K562 (cell line): ENCODE measurements around the gene SNCB. TPM values are rescaled to one million over a fixed set of nuclear protein-coding genes. Genes with fewer than 3 reads are reported as not detected.

Experiments
- CXXC5 ChIP-seq: fragments of 250-450 bp; sonication (Bioruptor Pico); IDR thresholded peaks from 2 replicates; pipeline ENCODE4 v1.8.0; 2022; ENCODE audit warnings: inconsistent platforms, mild to moderate bottlenecking, moderate library complexity
- DACH1 ChIP-seq: fragments of 450-650 bp; IDR thresholded peaks from 2 replicates; pipeline ENCODE4 v1.6.1; 2018; ENCODE audit not compliant: partially characterized antibody
- ETV5 ChIP-seq: sonication (generic); formaldehyde crosslinking; IDR thresholded peaks from 2 replicates; pipeline ENCODE4 v1.4.0; 2020; ENCODE audit warnings: low read depth, mild to moderate bottlenecking, missing genetic modification reagents
- HDAC8 ChIP-seq: fragments of 450-650 bp; IDR thresholded peaks from 2 replicates; pipeline ENCODE4 v1.6.1; 2016; ENCODE audit warnings: mild to moderate bottlenecking, missing genetic modification characterization, moderate library complexity, missing compliant biosample characterization
- HMBOX1 ChIP-seq: sonication (generic); IDR thresholded peaks from 2 replicates; pipeline ENCODE4 v1.6.1; 2016
- KHSRP ChIP-seq: fragments of 450-650 bp; IDR thresholded peaks from 2 replicates; pipeline ENCODE4 v1.6.1; 2017
- NFYB ChIP-seq: IDR thresholded peaks from 2 replicates; pipeline ENCODE4 v1.6.1; 2011; ENCODE audit warnings: mild to moderate bottlenecking, moderate library complexity; ENCODE audit not compliant: insufficient read length; ENCODE audit errors: extremely low read depth
- PCBP2 ChIP-seq: fragments of 200-400 bp; formaldehyde crosslinking; IDR thresholded peaks from 2 replicates; pipeline ENCODE4 v1.6.1; 2018; ENCODE audit warnings: low read length, low read depth, mild to moderate bottlenecking, moderate library complexity; ENCODE audit not compliant: poor library complexity, severe bottlenecking
- SUPT5H ChIP-seq: fragments of 450-650 bp; IDR thresholded peaks from 2 replicates; pipeline ENCODE4 v1.6.1; 2016
- YY1 ChIP-seq, 3 experiments: IDR thresholded peaks; 2 replicates each; pipeline ENCODE4 v1.6.1; 2011; ENCODE audit warnings: low read length in 2 of 3, mild to moderate bottlenecking in 2 of 3, moderate library complexity in 2 of 3, borderline replicate concordance in 1 of 3, control low read depth in 1 of 3, low read depth in 1 of 3; ENCODE audit not compliant: insufficient read depth in 3 of 3, insufficient replicate concordance in 2 of 3, control insufficient read depth in 1 of 3, insufficient read length in 1 of 3; ENCODE audit errors: extremely low read depth in 1 of 3
- ZC3H4 ChIP-seq: sonication (generic); formaldehyde crosslinking; IDR thresholded peaks from 2 replicates; pipeline ENCODE4 v1.9.0; 2021; ENCODE audit warnings: missing genetic modification reagents, borderline replicate concordance
- ZNF212 ChIP-seq: fragments of 450-650 bp; formaldehyde crosslinking; IDR thresholded peaks from 2 replicates; pipeline ENCODE4 v1.4.0; 2020; ENCODE audit warnings: mild to moderate bottlenecking
- ZNF311 ChIP-seq: fragments of 250-450 bp; sonication (Bioruptor Pico); IDR thresholded peaks from 2 replicates; pipeline ENCODE4 v1.4.0; 2020; ENCODE audit warnings: mild to moderate bottlenecking, moderate library complexity
- ZNF436 ChIP-seq: fragments of 250-450, 450-650 bp; sonication (Bioruptor Pico); formaldehyde crosslinking; IDR thresholded peaks from 2 replicates; pipeline ENCODE4 v1.7.0; 2020; ENCODE audit warnings: mild to moderate bottlenecking
- ZNF589 ChIP-seq: fragments of 200-800 bp; sonication (Bioruptor generic); IDR thresholded peaks from 2 replicates; pipeline ENCODE4 v1.6.1; 2016; ENCODE audit warnings: low read depth, missing genetic modification characterization, missing compliant biosample characterization
- ZNF764 ChIP-seq: fragments of 250-450 bp; sonication (Bioruptor Pico); IDR thresholded peaks from 2 replicates; pipeline ENCODE4 v1.4.0; 2020; ENCODE audit warnings: low read depth, mild to moderate bottlenecking, moderate library complexity
- ZSCAN32 ChIP-seq: fragments of 450-650 bp; formaldehyde crosslinking; IDR thresholded peaks from 2 replicates; pipeline ENCODE4 v1.4.0; 2020; ENCODE audit warnings: mild to moderate bottlenecking, moderate library complexity
- polyA plus RNA-seq, 8 experiments: library from polyadenylated mRNA; depleted of rRNA in 4 of 8; stranded (reverse) in 5 of 8; unstranded in 3 of 8; fragments of >200 nt; fragmentation: Nextera tagmentation in 2 of 8; fragmentation: Illumina TruSeq in 1 of 8; extraction: Ambion mirVana in 2 of 8; extraction: Trizol in 1 of 8; gene quantifications; 2 replicates each; pipeline versions ENCODE4 v1.2.1 to v1.2.3, GENCODE V29; 2011 to 2014; ENCODE audit warnings: inconsistent platforms in 1 of 8, missing spikeins in 1 of 8
- total RNA-seq, 7 experiments: library from RNA; depleted of rRNA in 6 of 7; stranded (reverse); fragments of >200 nt in 6 of 7; fragmentation: Illumina TruSeq in 2 of 7; extraction: Trizol in 2 of 7; gene quantifications; 2 replicates each; pipeline versions ENCODE4 v1.2.1 to v1.2.3, GENCODE V29; 2011 to 2021; ENCODE audit warnings: low replicate concordance in 1 of 7
- TF ChIP-seq, protein P1 (sequence below), 2 experiments: fragments of 450-650 bp; IDR thresholded peaks; 2 replicates each; pipeline ENCODE4 v1.6.1; 2016
- TF ChIP-seq, protein P2 (sequence below): fragments of 250-450 bp; sonication (Bioruptor Pico); IDR thresholded peaks from 2 replicates; pipeline ENCODE4 v1.8.0; 2022; ENCODE audit warnings: inconsistent platforms
- TF ChIP-seq, protein P3 (sequence below): fragments of 450-650 bp; IDR thresholded peaks from 2 replicates; pipeline ENCODE4 v1.6.1; 2016; ENCODE audit warnings: low read depth, mild to moderate bottlenecking, moderate library complexity
- TF ChIP-seq, protein P4 (sequence below): fragments of 250-450 bp; sonication (Bioruptor Pico); IDR thresholded peaks from 2 replicates; pipeline ENCODE4 v1.9.0; 2021; ENCODE audit warnings: mild to moderate bottlenecking

The SNCB gene
- total and polyA plus RNA-seq, 9 of the 15 experiments (the other 6 are each of a cell fraction or from before 2014, with no cell fraction given) = not detected

DNA sequence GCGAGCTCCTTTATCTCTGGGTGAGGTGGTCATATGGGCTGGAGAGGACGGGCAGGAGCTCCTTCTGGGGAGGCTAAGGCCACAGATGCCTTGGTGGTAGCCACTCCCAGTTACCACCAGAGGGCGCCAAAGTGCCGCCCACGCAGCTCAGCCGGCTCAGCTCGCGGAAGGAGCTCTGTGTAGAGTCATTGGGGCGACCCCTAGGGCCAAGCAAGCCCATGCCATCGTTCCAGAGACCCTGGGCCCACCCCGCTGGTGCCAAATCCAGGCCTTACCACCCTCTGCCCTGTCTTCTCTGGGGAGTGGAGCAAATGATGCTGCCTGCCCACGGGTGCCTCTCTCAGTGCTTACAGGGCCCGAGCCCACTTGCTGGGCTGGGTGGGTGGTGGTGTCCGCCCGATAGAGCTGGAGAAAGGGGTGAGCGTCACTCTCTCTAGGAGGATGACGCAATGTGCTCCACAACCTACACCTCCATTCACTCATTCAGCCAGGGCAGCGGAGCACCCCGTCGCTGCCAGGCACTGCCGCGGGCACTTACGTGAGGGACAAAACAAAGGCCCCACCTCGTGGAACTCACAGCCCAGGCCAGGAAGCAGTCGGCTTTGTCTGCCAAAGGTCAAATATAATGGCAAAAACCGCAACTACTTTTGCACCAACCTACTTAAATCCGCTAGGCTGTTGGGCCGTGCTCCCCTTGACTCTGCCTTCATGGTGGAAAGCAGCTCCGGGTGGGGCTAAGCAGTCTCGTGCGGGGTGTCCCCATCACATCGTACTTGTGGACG lies 30.7 kb upstream of the SNCB start (continued):
- TF ChIP-seq, protein P1, sequence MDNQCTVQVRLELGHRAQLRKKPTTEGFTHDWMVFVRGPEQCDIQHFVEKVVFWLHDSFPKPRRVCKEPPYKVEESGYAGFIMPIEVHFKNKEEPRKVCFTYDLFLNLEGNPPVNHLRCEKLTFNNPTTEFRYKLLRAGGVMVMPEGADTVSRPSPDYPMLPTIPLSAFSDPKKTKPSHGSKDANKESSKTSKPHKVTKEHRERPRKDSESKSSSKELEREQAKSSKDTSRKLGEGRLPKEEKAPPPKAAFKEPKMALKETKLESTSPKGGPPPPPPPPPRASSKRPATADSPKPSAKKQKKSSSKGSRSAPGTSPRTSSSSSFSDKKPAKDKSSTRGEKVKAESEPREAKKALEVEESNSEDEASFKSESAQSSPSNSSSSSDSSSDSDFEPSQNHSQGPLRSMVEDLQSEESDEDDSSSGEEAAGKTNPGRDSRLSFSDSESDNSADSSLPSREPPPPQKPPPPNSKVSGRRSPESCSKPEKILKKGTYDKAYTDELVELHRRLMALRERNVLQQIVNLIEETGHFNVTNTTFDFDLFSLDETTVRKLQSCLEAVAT (IDR thresholded peaks at IDR 0.05) = no peak
- TF ChIP-seq ZNF589 = no peak
- TF ChIP-seq HMBOX1 = no peak
- TF ChIP-seq, protein P2, sequence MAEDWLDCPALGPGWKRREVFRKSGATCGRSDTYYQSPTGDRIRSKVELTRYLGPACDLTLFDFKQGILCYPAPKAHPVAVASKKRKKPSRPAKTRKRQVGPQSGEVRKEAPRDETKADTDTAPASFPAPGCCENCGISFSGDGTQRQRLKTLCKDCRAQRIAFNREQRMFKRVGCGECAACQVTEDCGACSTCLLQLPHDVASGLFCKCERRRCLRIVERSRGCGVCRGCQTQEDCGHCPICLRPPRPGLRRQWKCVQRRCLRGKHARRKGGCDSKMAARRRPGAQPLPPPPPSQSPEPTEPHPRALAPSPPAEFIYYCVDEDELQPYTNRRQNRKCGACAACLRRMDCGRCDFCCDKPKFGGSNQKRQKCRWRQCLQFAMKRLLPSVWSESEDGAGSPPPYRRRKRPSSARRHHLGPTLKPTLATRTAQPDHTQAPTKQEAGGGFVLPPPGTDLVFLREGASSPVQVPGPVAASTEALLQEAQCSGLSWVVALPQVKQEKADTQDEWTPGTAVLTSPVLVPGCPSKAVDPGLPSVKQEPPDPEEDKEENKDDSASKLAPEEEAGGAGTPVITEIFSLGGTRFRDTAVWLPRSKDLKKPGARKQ (CRISPR knock-in tag) = no peak
- TF ChIP-seq, protein P3, sequence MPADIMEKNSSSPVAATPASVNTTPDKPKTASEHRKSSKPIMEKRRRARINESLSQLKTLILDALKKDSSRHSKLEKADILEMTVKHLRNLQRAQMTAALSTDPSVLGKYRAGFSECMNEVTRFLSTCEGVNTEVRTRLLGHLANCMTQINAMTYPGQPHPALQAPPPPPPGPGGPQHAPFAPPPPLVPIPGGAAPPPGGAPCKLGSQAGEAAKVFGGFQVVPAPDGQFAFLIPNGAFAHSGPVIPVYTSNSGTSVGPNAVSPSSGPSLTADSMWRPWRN = no peak
- no peak for TF ChIP-seq ETV5 (CRISPR knock-in tag)
- TF ChIP-seq KHSRP = no peak
- no peak for TF ChIP-seq ZNF311 (CRISPR knock-in tag)
- no peak for TF ChIP-seq ZSCAN32 (CRISPR knock-in tag)
- TF ChIP-seq ZNF436 = no peak
- no peak for TF ChIP-seq SUPT5H
- TF ChIP-seq CXXC5 (CRISPR knock-in tag) = no peak
- no peak for TF ChIP-seq YY1 (IDR thresholded peaks at IDR 0.05; ENCODE audit: borderline replicate concordance in 1 of 3, control insufficient read depth in 1 of 3, extremely low read depth in 1 of 3, insufficient read depth in 3 of 3, insufficient read length in 1 of 3, insufficient replicate concordance in 2 of 3, low read depth in 1 of 3, low read length in 2 of 3)
- no peak for TF ChIP-seq DACH1
- TF ChIP-seq ZNF764 = no peak
- no peak for TF ChIP-seq ZNF212 (CRISPR knock-in tag)
- no peak for TF ChIP-seq ZC3H4 (CRISPR knock-in tag)
- TF ChIP-seq PCBP2 = no peak
- TF ChIP-seq NFYB = no peak
- TF ChIP-seq, protein P4, sequence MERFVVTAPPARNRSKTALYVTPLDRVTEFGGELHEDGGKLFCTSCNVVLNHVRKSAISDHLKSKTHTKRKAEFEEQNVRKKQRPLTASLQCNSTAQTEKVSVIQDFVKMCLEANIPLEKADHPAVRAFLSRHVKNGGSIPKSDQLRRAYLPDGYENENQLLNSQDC = no peak
- no peak for TF ChIP-seq HDAC8 (tag)
